ENCODE data around the gene NUP98. TPM values are rescaled to one million over a fixed set of nuclear protein-coding genes. Genes with fewer than 3 reads are reported as not detected.

Gene NUP98
- total and polyA plus RNA-seq, 10 of the 15 experiments (the other 5 are each of a cell fraction or from before 2014, with no cell fraction given) = 21.7 to 108 (median 78.9) TPM

- SMC1A ChIA-PET (ENCODE audit: uncharacterized antibody, unreplicated experiment) = interaction anchor here (0.6 to 1.2 kb wide), 2 partner anchors 15 to 108 kb away, joined by 3 read pairs; partner anchors contain the start of gene PGAP2
- Histone ChIP-seq H3K79me2 (ENCODE audit: control insufficient read depth, insufficient read depth, low read length) (no peaks in the 10 kb centered on the region), H3K9me3 (replicated peaks; ENCODE audit: control insufficient read depth, insufficient read depth, low read length) (no peaks in the 10 kb centered on the region), H3K4me2 (ENCODE audit: control insufficient read depth, insufficient read depth) (no peak overlapping the region), H3K27ac (ENCODE audit: control insufficient read depth, insufficient read depth) (no peak overlapping the region), H3K4me1 (ENCODE audit: control insufficient read depth, insufficient read depth, low read length) (no peaks in the 10 kb centered on the region), H3K36me3 (ENCODE audit: control insufficient read depth in 2 of 2, insufficient read depth in 2 of 2, low read length in 1 of 2) (peaks cover 11 to 25% of the 10 kb centered on the region in 2 experiments), H2AFZ (ENCODE audit: control insufficient read depth, low read depth, low read length) (no peak overlapping the region), H4K20me1 (ENCODE audit: control insufficient read depth, insufficient read depth) (no peaks in the 10 kb centered on the region), H3K27me3 (replicated peaks in 1 of 2; ENCODE audit: control insufficient read depth in 2 of 2, insufficient read depth in 2 of 2, low read length in 1 of 2) (no peaks in the 10 kb centered on the region), H3K9ac (ENCODE audit: control insufficient read depth, insufficient read depth, low read length) (no peak overlapping the region), H3K4me3 (no peak overlapping the region)
- CTCF ChIA-PET = interaction anchor here (0.6 to 2.1 kb wide), 2 partner anchors 98 to 109 kb away, joined by 3 to 4 read pairs; no protein-coding TSS in a partner anchor
- in situ Hi-C loops (cut with MboI) (no loop called here), intact Hi-C loops (cut with micrococcal nuclease; ENCODE audit: unreplicated experiment) (loop anchor here (5.0 kb wide), 1 partner anchor 42 kb away; no protein-coding TSS in a partner anchor)
- DNase-seq (ENCODE audit: low read depth, low spot score) (no peak), FAIRE-seq (no peak), ATAC-seq (no peak)
- RAD21 ChIA-PET (ENCODE audit: unreplicated experiment) = interaction anchor here (1.1 kb wide), 1 partner anchor 108 kb away, joined by 4 read pairs; the partner anchor contains the start of gene PGAP2
- TF ChIP-seq ASH2L (IDR thresholded peaks at IDR 0.05; ENCODE audit: borderline replicate concordance, low read depth) = no peak
- 97% methylated on average over 2 of the region's 2 CpGs for WGBS (ENCODE audit: insufficient coverage, insufficient replicate concordance, low lambda C conversion rate, missing lambda C conversion rate)
- POLR2A ChIA-PET = no interaction called here
- BruUV-seq (replicated peaks) = no TSS peak
Measured at GRCh38 chr11:3700410-3700809, 96.9 kb downstream of the NUP98 start.

GRCh38 chr11:3686751-3687150 is 110.6 kb downstream of the NUP98 start:
- FAIRE-seq (no peak), ATAC-seq (no peak), DNase-seq (ENCODE audit: low read depth, low spot score) (no peak)
- intact Hi-C loops (cut with micrococcal nuclease; ENCODE audit: unreplicated experiment) (no loop called here), in situ Hi-C loops (cut with MboI) (no loop called here)
- RAD21 ChIA-PET (ENCODE audit: unreplicated experiment) = no interaction called here
- POLR2A ChIA-PET = no interaction called here
- H3K9ac ChIP-seq (ENCODE audit: control insufficient read depth, insufficient read depth, low read length) = no peak overlapping the region
- no peak overlapping the region for H3K27ac ChIP-seq (ENCODE audit: control insufficient read depth, insufficient read depth)
- 60% methylated on average over 4 of the region's 4 CpGs for WGBS (ENCODE audit: insufficient coverage, insufficient replicate concordance, low lambda C conversion rate, missing lambda C conversion rate)
- peaks cover 9 to 43% of the 10 kb centered on the region in 2 experiments for H3K36me3 ChIP-seq (ENCODE audit: control insufficient read depth in 2 of 2, insufficient read depth in 2 of 2, low read length in 1 of 2)
- H3K4me2 ChIP-seq (ENCODE audit: control insufficient read depth, insufficient read depth) = no peak overlapping the region
- H3K9me3 ChIP-seq (replicated peaks; ENCODE audit: control insufficient read depth, insufficient read depth, low read length) = no peaks in the 10 kb centered on the region
- SMC1A ChIA-PET (ENCODE audit: uncharacterized antibody, unreplicated experiment) = interaction anchor here (1.6 kb wide), 1 partner anchor 122 kb away, joined by 3 read pairs; the partner anchor contains the start of gene PGAP2
- H3K79me2 ChIP-seq (ENCODE audit: control insufficient read depth, insufficient read depth, low read length) = no peaks in the 10 kb centered on the region
- H4K20me1 ChIP-seq (ENCODE audit: control insufficient read depth, insufficient read depth) = no peaks in the 10 kb centered on the region
- H2AFZ ChIP-seq (ENCODE audit: control insufficient read depth, low read depth, low read length) = no peak overlapping the region
- no peaks in the 10 kb centered on the region for H3K4me1 ChIP-seq (ENCODE audit: control insufficient read depth, insufficient read depth, low read length)
- H3K4me3 ChIP-seq = no peak overlapping the region
- BruUV-seq (replicated peaks) = no TSS peak
- CTCF ChIA-PET = no interaction called here
- no peaks in the 10 kb centered on the region for H3K27me3 ChIP-seq (replicated peaks in 1 of 2; ENCODE audit: control insufficient read depth in 2 of 2, insufficient read depth in 2 of 2, low read length in 1 of 2)
- TF ChIP-seq BHLHE40 (IDR thresholded peaks at IDR 0.05; ENCODE audit: borderline replicate concordance in 1 of 2, low read depth in 2 of 2, low read length in 1 of 2) = no peak
- TF ChIP-seq MXI1 (IDR thresholded peaks at IDR 0.05; ENCODE audit: low read depth, low read length) = no peak
- TF ChIP-seq SP1 (IDR thresholded peaks at IDR 0.05; ENCODE audit: low read depth, low read length) = no peak
- no peak for TF ChIP-seq NFYB (IDR thresholded peaks at IDR 0.05; ENCODE audit: insufficient read depth, low read depth, low read length)
- TF ChIP-seq, protein P1, sequence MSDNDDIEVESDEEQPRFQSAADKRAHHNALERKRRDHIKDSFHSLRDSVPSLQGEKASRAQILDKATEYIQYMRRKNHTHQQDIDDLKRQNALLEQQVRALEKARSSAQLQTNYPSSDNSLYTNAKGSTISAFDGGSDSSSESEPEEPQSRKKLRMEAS (IDR thresholded peaks at IDR 0.05; ENCODE audit: low read depth, low read length) = no peak
- TF ChIP-seq NFIC (IDR thresholded peaks at IDR 0.05; ENCODE audit: low read depth, low read length) = no peak
- TF ChIP-seq ZNF217 (IDR thresholded peaks at IDR 0.05) = no peak
- TF ChIP-seq ZNF24 (IDR thresholded peaks at IDR 0.05) = no peak
- TF ChIP-seq NKRF (conservative IDR thresholded peaks at IDR 0.05) = no peak
- TF ChIP-seq RELB (IDR thresholded peaks at IDR 0.05; ENCODE audit: low read depth) = no peak
- TF ChIP-seq JUNB (IDR thresholded peaks at IDR 0.05) = no peak
- no peak for TF ChIP-seq ZSCAN29 (IDR thresholded peaks at IDR 0.05)
- no peak for TF ChIP-seq SMC3 (IDR thresholded peaks at IDR 0.05; ENCODE audit: borderline replicate concordance, low read length)

Measured in GM12878 (cell line).